Activated CD4-positive, alpha-beta T cell treated with anti-CD3 and anti-CD28 coated beads, Interleukin-2, amount 50 U/mL, for 24 hours (primary cell): ENCODE measurements around the gene JAK1.

Experiments used
- DNase-seq, 2 donors: peaks; one replicate each; pipeline ENCODE4 v3.0.0-alpha.2; 2020; ENCODE audit warnings: low read depth in 1 of 2, low spot score in 1 of 2

The JAK1 gene

GRCh38 chr1:64893921-64894320 is 72.4 kb downstream of the JAK1 start:
- DNase-seq = no peak

GRCh38 chr1:64892576-64893573 is 73.5 kb downstream of the JAK1 start:
- DNase-seq = no peak

- no peak for DNase-seq
Measured at GRCh38 chr1:64891448-64891825, 74.9 kb downstream of the JAK1 start.

GRCh38 chr1:64890699-64891447 is 75.5 kb downstream of the JAK1 start:
- no peak for DNase-seq

GRCh38 chr1:64887689-64888217 is 78.6 kb downstream of the JAK1 start:
- DNase-seq = no peak

- no peak for DNase-seq
Measured at GRCh38 chr1:64886877-64887276, 79.5 kb downstream of the JAK1 start.

- DNase-seq = no peak
Measured at GRCh38 chr1:64885648-64886047, 80.7 kb downstream of the JAK1 start.

GRCh38 chr1:64884261-64885040 is 81.9 kb downstream of the JAK1 start:
- no peak for DNase-seq

- no peak for DNase-seq
Measured at GRCh38 chr1:64882574-64883255, 83.6 kb downstream of the JAK1 start.

GRCh38 chr1:64881281-64881680 is 85.1 kb downstream of the JAK1 start:
- DNase-seq = no peak

GRCh38 chr1:64880449-64880848 is 85.9 kb downstream of the JAK1 start:
- no peak for DNase-seq

GRCh38 chr1:64878931-64879611 is 87.3 kb downstream of the JAK1 start:
- DNase-seq = no peak

GRCh38 chr1:64878090-64878489 is 88.3 kb downstream of the JAK1 start:
- no peak for DNase-seq

GRCh38 chr1:64877598-64877997 is 88.8 kb downstream of the JAK1 start:
- DNase-seq = no peak

- no peak for DNase-seq
Measured at GRCh38 chr1:64877151-64877550, 89.2 kb downstream of the JAK1 start.

- DNase-seq = no peak
Measured at GRCh38 chr1:64875606-64876005, 90.7 kb downstream of the JAK1 start.

- no peak for DNase-seq
Measured at GRCh38 chr1:64875101-64875500, 91.2 kb downstream of the JAK1 start.

- no peak for DNase-seq
Measured at GRCh38 chr1:64874666-64875065, 91.7 kb downstream of the JAK1 start.

- DNase-seq = no peak
Measured at GRCh38 chr1:64873576-64873975, 92.8 kb downstream of the JAK1 start.

- no peak for DNase-seq
Measured at GRCh38 chr1:64872067-64872466, 94.3 kb downstream of the JAK1 start.
